NCI-H226 (cell line): ENCODE measurements around the gene LLCFC1.
A peak's percentile ranks its signal among the peaks of the same experiment; 100 is the strongest.

Experiments
- DNase-seq: peaks from one replicate; pipeline ENCODE4 v3.0.0-alpha.2; 2015

LLCFC1 gene

GRCh38 chr7:142939226-142939910 is at the start of gene LLCFC1:
Gene LLCFC1 (plus strand): TSS chr7:142939484. CDS start chr7:142939622, 138 bp downstream.
- no peak for DNase-seq

GRCh38 chr7:142889816-142890215 is 49.5 kb upstream of the LLCFC1 start:
- DNase-seq, result no peak

- DNase-seq, result no peak
Measured at GRCh38 chr7:142890874-142891485, 48.3 kb upstream of the LLCFC1 start.

- no peak for DNase-seq
Measured at GRCh38 chr7:142891490-142892082, 47.7 kb upstream of the LLCFC1 start.

GRCh38 chr7:142892951-142893350 is 46.3 kb upstream of the LLCFC1 start:
- no peak for DNase-seq

GRCh38 chr7:142894112-142894984 is 44.9 kb upstream of the LLCFC1 start:
- DNase-seq, result no peak

- DNase-seq, result no peak
Measured at GRCh38 chr7:142894985-142895593, 44.2 kb upstream of the LLCFC1 start.

- DNase-seq, result no peak
Measured at GRCh38 chr7:142896151-142896550, 43.1 kb upstream of the LLCFC1 start.

- DNase-seq, result no peak
Measured at GRCh38 chr7:142896741-142897379, 42.4 kb upstream of the LLCFC1 start.

- no peak for DNase-seq
Measured at GRCh38 chr7:142897691-142898090, 41.6 kb upstream of the LLCFC1 start.

- DNase-seq, result no peak
Measured at GRCh38 chr7:142898377-142899170, 40.7 kb upstream of the LLCFC1 start.

GRCh38 chr7:142899661-142900060 is 39.6 kb upstream of the LLCFC1 start:
- no peak for DNase-seq

- DNase-seq, result no peak
Measured at GRCh38 chr7:142901426-142902259, 37.6 kb upstream of the LLCFC1 start.

- DNase-seq, result no peak
Measured at GRCh38 chr7:142904128-142904527, 35.2 kb upstream of the LLCFC1 start.

- no peak for DNase-seq
Measured at GRCh38 chr7:142905759-142906158, 33.5 kb upstream of the LLCFC1 start.

GRCh38 chr7:142906643-142907042 is 32.6 kb upstream of the LLCFC1 start:
- no peak for DNase-seq

- no peak for DNase-seq
Measured at GRCh38 chr7:142908290-142908689, 31.0 kb upstream of the LLCFC1 start.

GRCh38 chr7:142908921-142909890 is 30.1 kb upstream of the LLCFC1 start:
- peak; percentile 48 for DNase-seq

- DNase-seq, result peak; percentile 42
Measured at GRCh38 chr7:142910031-142910433, 29.3 kb upstream of the LLCFC1 start.
